ENCODE data around the gene NELFA.

NELFA gene

GRCh38 chr4:1992468-1993168 is 16.2 kb downstream of the NELFA start:
- H3K27me3 Mint-ChIP-seq (ENCODE audit: low read depth) = no peaks in the 10 kb centered on the region
- H3K27ac Mint-ChIP-seq = no peak overlapping the region
- H3K4me1 Mint-ChIP-seq (ENCODE audit: low read depth) = peaks cover 2% of the 10 kb centered on the region
- H3K4me3 Mint-ChIP-seq = no peak overlapping the region
- H3K36me3 Mint-ChIP-seq (ENCODE audit: low read depth) = peaks cover 17% of the 10 kb centered on the region
- peaks cover 15% of the 10 kb centered on the region for H3K9me3 Mint-ChIP-seq

- Mint-ChIP-seq H3K27me3 (ENCODE audit: low read depth) (no peaks in the 10 kb centered on the region), H3K36me3 (ENCODE audit: low read depth) (peaks cover 11% of the 10 kb centered on the region), H3K4me3 (no peak overlapping the region), H3K9me3 (peaks cover 7% of the 10 kb centered on the region), H3K27ac (no peak overlapping the region), H3K4me1 (ENCODE audit: low read depth) (peaks cover 2% of the 10 kb centered on the region)
Measured at GRCh38 chr4:1991596-1992434, 17.0 kb downstream of the NELFA start.

GRCh38 chr4:1991087-1991486 is 17.7 kb downstream of the NELFA start:
- Mint-ChIP-seq H3K4me3 (no peak overlapping the region), H3K4me1 (ENCODE audit: low read depth) (peaks cover 2% of the 10 kb centered on the region), H3K27me3 (ENCODE audit: low read depth) (no peaks in the 10 kb centered on the region), H3K9me3 (peaks cover 2% of the 10 kb centered on the region), H3K27ac (no peak overlapping the region), H3K36me3 (ENCODE audit: low read depth) (peaks cover 7% of the 10 kb centered on the region)

GRCh38 chr4:1990676-1991075 is 18.1 kb downstream of the NELFA start:
- H3K4me3 Mint-ChIP-seq = no peak overlapping the region

GRCh38 chr4:1990348-1990645 is 18.5 kb downstream of the NELFA start:
- Mint-ChIP-seq H3K9me3 (no peaks in the 10 kb centered on the region), H3K27me3 (ENCODE audit: low read depth) (no peaks in the 10 kb centered on the region), H3K4me1 (ENCODE audit: low read depth) (peaks cover 2% of the 10 kb centered on the region), H3K4me3 (no peak overlapping the region), H3K27ac (no peak overlapping the region), H3K36me3 (ENCODE audit: low read depth) (peaks cover 4% of the 10 kb centered on the region)

More at GRCh38 chr4:1990676-1991075, 18.1 kb downstream of the NELFA start:
- H3K36me3 Mint-ChIP-seq (ENCODE audit: low read depth) = peaks cover 4% of the 10 kb centered on the region
- peaks cover 2% of the 10 kb centered on the region for H3K4me1 Mint-ChIP-seq (ENCODE audit: low read depth)
- H3K27ac Mint-ChIP-seq = no peak overlapping the region
- H3K27me3 Mint-ChIP-seq (ENCODE audit: low read depth) = no peaks in the 10 kb centered on the region
- no peaks in the 10 kb centered on the region for H3K9me3 Mint-ChIP-seq

GRCh38 chr4:1989533-1990347 is 19.0 kb downstream of the NELFA start:
- Mint-ChIP-seq H3K4me3 (no peak overlapping the region), H3K27ac (no peak overlapping the region), H3K4me1 (ENCODE audit: low read depth) (no peaks in the 10 kb centered on the region), H3K9me3 (no peaks in the 10 kb centered on the region), H3K27me3 (ENCODE audit: low read depth) (no peaks in the 10 kb centered on the region), H3K36me3 (ENCODE audit: low read depth) (peaks cover 4% of the 10 kb centered on the region)

- H3K27me3 Mint-ChIP-seq (ENCODE audit: low read depth) = no peaks in the 10 kb centered on the region
- H3K36me3 Mint-ChIP-seq (ENCODE audit: low read depth) = peaks cover 4% of the 10 kb centered on the region
- no peaks in the 10 kb centered on the region for H3K9me3 Mint-ChIP-seq
- H3K4me1 Mint-ChIP-seq (ENCODE audit: low read depth) = no peaks in the 10 kb centered on the region
- H3K27ac Mint-ChIP-seq = no peak overlapping the region
- H3K4me3 Mint-ChIP-seq = no peak overlapping the region
Measured at GRCh38 chr4:1988327-1988724, 20.4 kb downstream of the NELFA start.

GRCh38 chr4:1987721-1988326 is 20.9 kb downstream of the NELFA start:
- Mint-ChIP-seq H3K36me3 (ENCODE audit: low read depth) (peaks cover 5% of the 10 kb centered on the region), H3K9me3 (no peaks in the 10 kb centered on the region), H3K4me1 (ENCODE audit: low read depth) (no peaks in the 10 kb centered on the region), H3K27me3 (ENCODE audit: low read depth) (no peaks in the 10 kb centered on the region), H3K4me3 (no peak overlapping the region), H3K27ac (no peak overlapping the region)

- Mint-ChIP-seq H3K27ac (no peak overlapping the region), H3K9me3 (no peaks in the 10 kb centered on the region), H3K4me1 (ENCODE audit: low read depth) (no peaks in the 10 kb centered on the region), H3K36me3 (ENCODE audit: low read depth) (peaks cover 9% of the 10 kb centered on the region), H3K27me3 (ENCODE audit: low read depth) (no peaks in the 10 kb centered on the region), H3K4me3 (no peak overlapping the region)
Measured at GRCh38 chr4:1987296-1987695, 21.5 kb downstream of the NELFA start.

- H3K36me3 Mint-ChIP-seq (ENCODE audit: low read depth) = peaks cover 12% of the 10 kb centered on the region
- H3K4me1 Mint-ChIP-seq (ENCODE audit: low read depth) = no peaks in the 10 kb centered on the region
- no peak overlapping the region for H3K4me3 Mint-ChIP-seq
- H3K9me3 Mint-ChIP-seq = no peaks in the 10 kb centered on the region
- no peaks in the 10 kb centered on the region for H3K27me3 Mint-ChIP-seq (ENCODE audit: low read depth)
- no peak overlapping the region for H3K27ac Mint-ChIP-seq
Measured at GRCh38 chr4:1986578-1987210, 22.1 kb downstream of the NELFA start.

GRCh38 chr4:1985780-1986577 is 22.8 kb downstream of the NELFA start:
- Mint-ChIP-seq H3K4me3 (no peak overlapping the region), H3K9me3 (no peaks in the 10 kb centered on the region), H3K4me1 (ENCODE audit: low read depth) (no peaks in the 10 kb centered on the region), H3K36me3 (ENCODE audit: low read depth) (peaks cover 19% of the 10 kb centered on the region), H3K27me3 (ENCODE audit: low read depth) (no peaks in the 10 kb centered on the region), H3K27ac (no peak overlapping the region)

GRCh38 chr4:1985294-1985693 is 23.5 kb downstream of the NELFA start:
- H3K36me3 Mint-ChIP-seq (ENCODE audit: low read depth) = peaks cover 19% of the 10 kb centered on the region

GRCh38 chr4:1984406-1985191 is 24.2 kb downstream of the NELFA start:
- Mint-ChIP-seq H3K4me3 (no peak overlapping the region), H3K4me1 (ENCODE audit: low read depth) (no peaks in the 10 kb centered on the region), H3K36me3 (ENCODE audit: low read depth) (peaks cover 17% of the 10 kb centered on the region), H3K27ac (peak overlapping the region; percentile 36), H3K9me3 (no peaks in the 10 kb centered on the region), H3K27me3 (ENCODE audit: low read depth) (no peaks in the 10 kb centered on the region)

More at GRCh38 chr4:1985294-1985693, 23.5 kb downstream of the NELFA start:
- H3K27me3 Mint-ChIP-seq (ENCODE audit: low read depth) = no peaks in the 10 kb centered on the region
- no peak overlapping the region for H3K4me3 Mint-ChIP-seq
- H3K27ac Mint-ChIP-seq = no peak overlapping the region
- H3K4me1 Mint-ChIP-seq (ENCODE audit: low read depth) = no peaks in the 10 kb centered on the region
- no peaks in the 10 kb centered on the region for H3K9me3 Mint-ChIP-seq

Measured in T-helper 1 cell treated with Interleukin-12 subunit alpha and Interleukin-12 subunit beta and Interleukin-4 antibody, amounts not matched to agents 30 μg/mL and 1 μg/mL, for 36 hours (primary cell).